ENCODE results near the gene THRA. TPM values are rescaled to one million over a fixed set of nuclear protein-coding genes. Genes with fewer than 3 reads are reported as not detected.

Gene THRA
- polyA plus RNA-seq, 1 of the 3 experiments (the other 2 are of a cell fraction) = 23.1 TPM

DNA sequence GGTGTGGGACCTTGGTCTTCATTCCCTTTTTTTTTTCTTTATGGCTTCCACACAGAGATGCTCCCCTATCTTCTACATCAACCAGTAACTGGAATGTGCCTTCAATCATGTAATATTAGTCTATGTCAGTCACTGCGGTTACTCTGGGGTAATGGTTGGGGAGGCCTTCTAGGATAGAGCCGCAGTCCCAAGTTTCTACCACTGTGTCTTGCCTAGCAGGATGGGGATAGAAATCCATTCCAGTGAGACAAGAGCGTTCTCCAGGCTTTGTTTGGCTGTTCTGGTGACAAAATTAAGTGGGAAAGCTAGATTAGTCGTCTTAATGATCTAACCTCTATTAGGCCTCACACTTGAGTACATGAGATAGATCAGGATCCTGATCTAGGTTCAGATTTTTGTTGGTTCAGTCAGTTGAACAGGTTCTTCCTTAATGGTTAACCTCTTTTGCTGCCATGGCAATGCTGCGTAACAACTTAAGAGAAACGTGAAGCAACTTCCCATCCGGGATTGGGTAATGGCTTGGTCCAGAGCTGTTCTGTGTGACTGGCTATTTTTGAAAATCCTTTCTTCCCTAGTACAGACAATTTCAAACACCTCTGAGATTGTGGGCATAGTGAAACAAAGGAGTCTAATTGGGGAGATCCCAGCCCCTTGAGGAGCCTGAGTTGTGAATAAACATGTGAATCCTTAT, 67.7 kb downstream of the THRA start:
- H3K4me2 ChIP-seq = no peak overlapping the region
- H3K36me3 ChIP-seq (replicated peaks in 1 of 2; ENCODE audit: control insufficient read depth in 1 of 2, insufficient read depth in 2 of 2, low read length in 1 of 2) = peaks cover 78 to 80% of the 10 kb centered on the region in 2 experiments
- DNase-seq = no peak
- H3K4me3 ChIP-seq (ENCODE audit: low read depth in 2 of 2, low read length in 1 of 2) = no peak overlapping the region
- H3K27me3 ChIP-seq (ENCODE audit: insufficient read depth) = no peaks in the 10 kb centered on the region
- peaks cover 7% of the 10 kb centered on the region for H4K20me1 ChIP-seq (ENCODE audit: insufficient read depth)
- H2AFZ ChIP-seq (ENCODE audit: low read depth) = no peak overlapping the region
- H3K27ac ChIP-seq (ENCODE audit: low read depth in 2 of 2, low read length in 1 of 2) = no peak overlapping the region
- H3F3A ChIP-seq (replicated peaks; ENCODE audit: insufficient read depth) = peaks cover 31% of the 10 kb centered on the region
- peaks cover 71% of the 10 kb centered on the region for H3K79me2 ChIP-seq (ENCODE audit: insufficient read depth)
- ChIA-PET POLR2A (no interaction called here), CTCF (interaction anchor here (2.5 kb wide), 1 partner anchor 9 kb away, joined by 9 read pairs; the partner anchor contains the start of gene CASC3)
- WGBS (ENCODE audit: low lambda C conversion rate) = 91% methylated on average over 7 of the region's 7 CpGs
- H3K9me3 ChIP-seq = no peaks in the 10 kb centered on the region
- no peak for TF ChIP-seq CHD2 (IDR thresholded peaks at IDR 0.05; ENCODE audit: low read length, partially characterized antibody)
- no peak for TF ChIP-seq GABPA (IDR thresholded peaks at IDR 0.05; ENCODE audit: low read depth)
- no peak for TF ChIP-seq RFX5 (IDR thresholded peaks at IDR 0.05; ENCODE audit: low read length)
- no peak for TF ChIP-seq SIN3A (IDR thresholded peaks at IDR 0.05; ENCODE audit: borderline replicate concordance, low read depth, low read length)
- H3K9ac ChIP-seq = no peak overlapping the region
- H3K9me2 ChIP-seq = no peaks in the 10 kb centered on the region
- no peaks in the 10 kb centered on the region for H3K4me1 ChIP-seq (ENCODE audit: control insufficient read depth in 1 of 2, insufficient read depth in 2 of 2, low read depth in 1 of 2, low read length in 1 of 2)

DNA sequence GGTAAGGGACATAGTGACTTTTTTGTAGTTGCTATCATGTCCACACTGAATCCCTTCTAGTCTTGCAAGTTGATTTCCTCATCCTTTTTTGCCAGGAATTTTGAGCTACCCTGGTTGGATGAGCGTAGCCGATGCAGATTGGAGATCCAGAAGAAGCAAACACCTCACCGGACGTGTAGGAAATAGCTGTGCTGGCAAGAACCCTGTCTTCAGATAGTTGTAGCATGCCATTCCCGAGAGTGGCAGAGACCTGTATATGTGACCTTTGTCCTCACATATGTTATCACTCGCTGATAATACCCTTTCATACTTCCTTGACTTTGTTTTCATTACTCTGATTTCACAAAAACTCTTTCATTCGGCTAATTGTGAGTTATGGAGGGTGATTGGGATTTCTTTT, 71.4 kb downstream of the THRA start:
- Histone ChIP-seq H3K4me2 (no peak overlapping the region), H3K27ac (ENCODE audit: low read depth in 2 of 2, low read length in 1 of 2) (no peak overlapping the region), H3F3A (replicated peaks; ENCODE audit: insufficient read depth) (peaks cover 54% of the 10 kb centered on the region), H4K20me1 (ENCODE audit: insufficient read depth) (no peaks in the 10 kb centered on the region; the same call in 1 of the 2 replicates), H3K27me3 (ENCODE audit: insufficient read depth) (no peaks in the 10 kb centered on the region), H3K9me2 (no peaks in the 10 kb centered on the region), H2AFZ (ENCODE audit: low read depth) (no peak overlapping the region), H3K4me1 (ENCODE audit: control insufficient read depth in 1 of 2, insufficient read depth in 2 of 2, low read depth in 1 of 2, low read length in 1 of 2) (no peaks in the 10 kb centered on the region), H3K36me3 (replicated peaks in 1 of 2; ENCODE audit: control insufficient read depth in 1 of 2, insufficient read depth in 2 of 2, low read length in 1 of 2) (peaks cover 74 to 81% of the 10 kb centered on the region in 2 experiments), H3K79me2 (ENCODE audit: insufficient read depth) (peaks cover 61% of the 10 kb centered on the region), H3K4me3 (ENCODE audit: low read depth in 2 of 2, low read length in 1 of 2) (no peak overlapping the region), H3K9ac (no peak overlapping the region), H3K9me3 (no peaks in the 10 kb centered on the region)
- DNase-seq = no peak
- ChIA-PET CTCF (interaction anchor here (1.0 to 1.5 kb wide), 4 partner anchors 10 to 99 kb away, joined by 3 to 8 read pairs (median 4); no protein-coding TSS in a partner anchor), POLR2A (interaction anchor here (1.5 kb wide), 1 partner anchor 10 kb away, joined by 8 read pairs; no protein-coding TSS in a partner anchor)
- WGBS (ENCODE audit: low lambda C conversion rate) = 92% methylated on average over 7 of the region's 7 CpGs
- no peak for TF ChIP-seq TAF1 (IDR thresholded peaks at IDR 0.05; ENCODE audit: borderline replicate concordance, low read depth, low read length)
- TF ChIP-seq RAD21 (IDR thresholded peaks at IDR 0.05; ENCODE audit: low read length) = no peak
- TF ChIP-seq, protein P1, sequence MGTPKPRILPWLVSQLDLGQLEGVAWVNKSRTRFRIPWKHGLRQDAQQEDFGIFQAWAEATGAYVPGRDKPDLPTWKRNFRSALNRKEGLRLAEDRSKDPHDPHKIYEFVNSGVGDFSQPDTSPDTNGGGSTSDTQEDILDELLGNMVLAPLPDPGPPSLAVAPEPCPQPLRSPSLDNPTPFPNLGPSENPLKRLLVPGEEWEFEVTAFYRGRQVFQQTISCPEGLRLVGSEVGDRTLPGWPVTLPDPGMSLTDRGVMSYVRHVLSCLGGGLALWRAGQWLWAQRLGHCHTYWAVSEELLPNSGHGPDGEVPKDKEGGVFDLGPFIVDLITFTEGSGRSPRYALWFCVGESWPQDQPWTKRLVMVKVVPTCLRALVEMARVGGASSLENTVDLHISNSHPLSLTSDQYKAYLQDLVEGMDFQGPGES (IDR thresholded peaks at IDR 0.05; ENCODE audit: low read depth, low read length) = no peak
- TF ChIP-seq RCOR1 (IDR thresholded peaks at IDR 0.05; ENCODE audit: low read length) = no peak
- TF ChIP-seq FOSL2 (IDR thresholded peaks at IDR 0.05; ENCODE audit: borderline replicate concordance, low read depth) = no peak
- TF ChIP-seq, protein P2, sequence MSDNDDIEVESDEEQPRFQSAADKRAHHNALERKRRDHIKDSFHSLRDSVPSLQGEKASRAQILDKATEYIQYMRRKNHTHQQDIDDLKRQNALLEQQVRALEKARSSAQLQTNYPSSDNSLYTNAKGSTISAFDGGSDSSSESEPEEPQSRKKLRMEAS (IDR thresholded peaks at IDR 0.05; ENCODE audit: low read depth) = no peak
- no peak for TF ChIP-seq SIN3A (IDR thresholded peaks at IDR 0.05; ENCODE audit: borderline replicate concordance, low read depth, low read length)
- TF ChIP-seq EZH2phosphoT487 (IDR thresholded peaks at IDR 0.05; ENCODE audit: borderline replicate concordance, low read depth) = no peak
- TF ChIP-seq FOXJ3 (CRISPR knock-in tag; IDR thresholded peaks at IDR 0.05) = no peak
- no peak for TF ChIP-seq RFX5 (IDR thresholded peaks at IDR 0.05; ENCODE audit: low read length)
- no peak for TF ChIP-seq CHD2 (IDR thresholded peaks at IDR 0.05; ENCODE audit: low read length, partially characterized antibody)
- TF ChIP-seq, protein P3, sequence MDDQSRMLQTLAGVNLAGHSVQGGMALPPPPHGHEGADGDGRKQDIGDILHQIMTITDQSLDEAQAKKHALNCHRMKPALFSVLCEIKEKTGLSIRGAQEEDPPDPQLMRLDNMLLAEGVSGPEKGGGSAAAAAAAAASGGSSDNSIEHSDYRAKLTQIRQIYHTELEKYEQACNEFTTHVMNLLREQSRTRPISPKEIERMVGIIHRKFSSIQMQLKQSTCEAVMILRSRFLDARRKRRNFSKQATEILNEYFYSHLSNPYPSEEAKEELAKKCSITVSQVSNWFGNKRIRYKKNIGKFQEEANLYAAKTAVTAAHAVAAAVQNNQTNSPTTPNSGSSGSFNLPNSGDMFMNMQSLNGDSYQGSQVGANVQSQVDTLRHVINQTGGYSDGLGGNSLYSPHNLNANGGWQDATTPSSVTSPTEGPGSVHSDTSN (IDR thresholded peaks at IDR 0.05) = no peak
- TF ChIP-seq, protein P4, sequence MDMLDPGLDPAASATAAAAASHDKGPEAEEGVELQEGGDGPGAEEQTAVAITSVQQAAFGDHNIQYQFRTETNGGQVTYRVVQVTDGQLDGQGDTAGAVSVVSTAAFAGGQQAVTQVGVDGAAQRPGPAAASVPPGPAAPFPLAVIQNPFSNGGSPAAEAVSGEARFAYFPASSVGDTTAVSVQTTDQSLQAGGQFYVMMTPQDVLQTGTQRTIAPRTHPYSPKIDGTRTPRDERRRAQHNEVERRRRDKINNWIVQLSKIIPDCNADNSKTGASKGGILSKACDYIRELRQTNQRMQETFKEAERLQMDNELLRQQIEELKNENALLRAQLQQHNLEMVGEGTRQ (IDR thresholded peaks at IDR 0.05; ENCODE audit: borderline replicate concordance, low read depth, low read length) = no peak
- no peak for TF ChIP-seq GABPA (IDR thresholded peaks at IDR 0.05; ENCODE audit: low read depth)
- TF ChIP-seq, protein P5, sequence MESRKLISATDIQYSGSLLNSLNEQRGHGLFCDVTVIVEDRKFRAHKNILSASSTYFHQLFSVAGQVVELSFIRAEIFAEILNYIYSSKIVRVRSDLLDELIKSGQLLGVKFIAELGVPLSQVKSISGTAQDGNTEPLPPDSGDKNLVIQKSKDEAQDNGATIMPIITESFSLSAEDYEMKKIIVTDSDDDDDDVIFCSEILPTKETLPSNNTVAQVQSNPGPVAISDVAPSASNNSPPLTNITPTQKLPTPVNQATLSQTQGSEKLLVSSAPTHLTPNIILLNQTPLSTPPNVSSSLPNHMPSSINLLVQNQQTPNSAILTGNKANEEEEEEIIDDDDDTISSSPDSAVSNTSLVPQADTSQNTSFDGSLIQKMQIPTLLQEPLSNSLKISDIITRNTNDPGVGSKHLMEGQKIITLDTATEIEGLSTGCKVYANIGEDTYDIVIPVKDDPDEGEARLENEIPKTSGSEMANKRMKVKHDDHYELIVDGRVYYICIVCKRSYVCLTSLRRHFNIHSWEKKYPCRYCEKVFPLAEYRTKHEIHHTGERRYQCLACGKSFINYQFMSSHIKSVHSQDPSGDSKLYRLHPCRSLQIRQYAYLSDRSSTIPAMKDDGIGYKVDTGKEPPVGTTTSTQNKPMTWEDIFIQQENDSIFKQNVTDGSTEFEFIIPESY (IDR thresholded peaks at IDR 0.05; ENCODE audit: borderline replicate concordance, low read depth) = no peak
- no peak for TF ChIP-seq EP300 (IDR thresholded peaks at IDR 0.05; ENCODE audit: borderline replicate concordance in 1 of 2, low read depth in 1 of 2, low read length in 1 of 2)

Data from SK-N-SH (cell line).